Adrenal gland (tissue), 5 donors: ENCODE results near the gene LY86.

Source experiments
- CTCF ChIP-seq, 6 experiments: fragments of 450-650 bp in 4 of 6; fragments of 200-600 bp in 2 of 6; sonication (generic) in 1 of 6; IDR thresholded peaks; 1 replicate in 5 of 6; 2 replicates in 1 of 6; pipeline versions ENCODE4 v1.5.1 to v1.8.0; 2016 to 2021; ENCODE audit warnings: antibody characterized with exemption in 6 of 6, mild to moderate bottlenecking in 2 of 6, moderate library complexity in 1 of 6
- POLR2A ChIP-seq, 2 donors: fragments of 450-650 bp; IDR thresholded peaks; one replicate each; pipeline ENCODE4 v1.6.1; 2017; ENCODE audit warnings: antibody characterized with exemption in 2 of 2, mild to moderate bottlenecking in 2 of 2, moderate library complexity in 1 of 2
- donor health status: DM: no; HTN: no; CAD: no.

- TF ChIP-seq CTCF (IDR thresholded peaks at IDR 0.05): no peak
- TF ChIP-seq POLR2A (IDR thresholded peaks at IDR 0.05): no peak
Measured at GRCh38 chr6:6657085-6657819, 68.7 kb downstream of the LY86 start.
